ENCODE results near the gene DCTPP1.

The DCTPP1 gene

GRCh38 chr16:30395155-30395991 lies 34.5 kb downstream of the DCTPP1 start, which contains the start of gene ZNF48:
ZNF48 (plus strand) TSS chr16:30395420; CDS start chr16:30395795, 375 bp downstream.
- H3K27ac ChIP-seq (ENCODE audit: low read depth, low read length), result peak within 1 kb of the TSS; percentile 95
- peak within 1 kb of the TSS; percentile 76 to 99 for H3K4me3 ChIP-seq (ENCODE audit: low read depth in 1 of 2, low read length in 2 of 2)
- H3K9me3 ChIP-seq (ENCODE audit: low read length), result no peaks in the 10 kb centered on the region
- no peaks in the 10 kb centered on the region for H3K27me3 ChIP-seq (ENCODE audit: control insufficient read depth in 1 of 2, insufficient read depth in 2 of 2, low read length in 2 of 2)
- H3K9ac ChIP-seq (ENCODE audit: low read length), result peak within 1 kb of the TSS; percentile 50
- H3K36me3 ChIP-seq (ENCODE audit: insufficient read depth, low read length), result peaks cover 20% of the 10 kb centered on the region
- H3K4me1 ChIP-seq (ENCODE audit: insufficient read depth, low read length), result peaks cover 41% of the 10 kb centered on the region

DNA sequence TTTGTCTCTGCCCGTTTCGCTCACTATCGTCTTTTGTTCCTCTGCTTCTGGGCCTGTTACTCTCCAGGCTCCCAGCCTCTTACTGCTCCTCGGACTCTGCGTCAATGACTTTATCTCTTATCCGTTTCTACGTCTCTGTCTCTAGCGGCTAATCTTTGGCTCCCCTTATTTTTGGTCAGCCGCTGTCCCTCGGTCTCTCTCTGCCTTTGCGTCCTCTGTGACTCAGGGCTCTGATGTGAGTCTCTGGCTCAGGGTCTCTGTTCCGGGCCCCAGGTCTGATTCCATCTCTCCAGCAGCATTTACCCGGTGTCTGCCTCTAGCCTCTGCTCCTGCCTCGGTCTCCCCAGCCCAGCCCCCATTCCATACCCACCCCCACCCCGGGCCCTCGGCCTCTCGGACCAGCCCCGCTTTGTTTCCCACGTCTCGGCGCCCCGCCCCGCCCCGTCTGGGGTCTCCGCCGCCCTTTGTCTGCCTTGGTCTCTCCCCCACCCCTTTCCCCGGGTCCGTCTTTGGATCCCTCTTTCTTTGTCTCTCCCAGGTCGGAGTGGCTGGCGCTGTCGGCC lies 35.2 kb downstream of the DCTPP1 start:
- Histone ChIP-seq H3K27ac (ENCODE audit: low read depth, low read length) (peak overlapping the region; percentile 80), H3K9me3 (ENCODE audit: low read length) (no peaks in the 10 kb centered on the region), H3K36me3 (ENCODE audit: insufficient read depth, low read length) (peaks cover 20% of the 10 kb centered on the region), H3K4me3 (ENCODE audit: low read depth in 1 of 2, low read length in 2 of 2) (peak overlapping the region; percentile 76 to 99), H3K9ac (ENCODE audit: low read length) (peak overlapping the region; percentile 50), H3K27me3 (ENCODE audit: control insufficient read depth in 1 of 2, insufficient read depth in 2 of 2, low read length in 2 of 2) (no peaks in the 10 kb centered on the region), H3K4me1 (ENCODE audit: insufficient read depth, low read length) (peaks cover 37% of the 10 kb centered on the region)

GRCh38 chr16:30383521-30383920 lies 46.3 kb downstream of the DCTPP1 start:
- Histone ChIP-seq H3K27me3 (ENCODE audit: control insufficient read depth in 1 of 2, insufficient read depth in 2 of 2, low read length in 2 of 2) (no peaks in the 10 kb centered on the region), H3K36me3 (ENCODE audit: insufficient read depth, low read length) (peaks cover 5% of the 10 kb centered on the region), H3K27ac (ENCODE audit: low read depth, low read length) (no peak overlapping the region)

GRCh38 chr16:30382111-30382881 lies 47.5 kb downstream of the DCTPP1 start, which contains the start of gene SEPTIN1:
SEPTIN1 (minus strand) TSS chr16:30382561; CDS start chr16:30382542, 19 bp downstream.
- no peak within 1 kb of the TSS for H3K9ac ChIP-seq (ENCODE audit: low read length)
- H3K9me3 ChIP-seq (ENCODE audit: low read length), result no peaks in the 10 kb centered on the region
- H3K27me3 ChIP-seq (ENCODE audit: control insufficient read depth in 1 of 2, insufficient read depth in 2 of 2, low read length in 2 of 2), result no peaks in the 10 kb centered on the region
- no peak within 1 kb of the TSS for H3K27ac ChIP-seq (ENCODE audit: low read depth, low read length)
- H3K4me1 ChIP-seq (ENCODE audit: insufficient read depth, low read length), result peaks cover 7% of the 10 kb centered on the region
- H3K4me3 ChIP-seq (ENCODE audit: low read depth in 1 of 2, low read length in 2 of 2), result no peak within 1 kb of the TSS
- H3K36me3 ChIP-seq (ENCODE audit: insufficient read depth, low read length), result peaks cover 5% of the 10 kb centered on the region

More at GRCh38 chr16:30383521-30383920, 46.3 kb downstream of the DCTPP1 start:
- H3K4me1 ChIP-seq (ENCODE audit: insufficient read depth, low read length), result peaks cover 5% of the 10 kb centered on the region
- H3K9me3 ChIP-seq (ENCODE audit: low read length), result no peaks in the 10 kb centered on the region
- H3K4me3 ChIP-seq (ENCODE audit: low read depth in 1 of 2, low read length in 2 of 2), result no peak overlapping the region
- no peak overlapping the region for H3K9ac ChIP-seq (ENCODE audit: low read length)

GRCh38 chr16:30381291-30382041 lies 48.4 kb downstream of the DCTPP1 start:
- no peak overlapping the region for H3K9ac ChIP-seq (ENCODE audit: low read length)
- H3K27me3 ChIP-seq (ENCODE audit: control insufficient read depth in 1 of 2, insufficient read depth in 2 of 2, low read length in 2 of 2), result no peaks in the 10 kb centered on the region
- H3K36me3 ChIP-seq (ENCODE audit: insufficient read depth, low read length), result peaks cover 5% of the 10 kb centered on the region
- no peak overlapping the region for H3K4me3 ChIP-seq (ENCODE audit: low read depth in 1 of 2, low read length in 2 of 2)
- no peak overlapping the region for H3K27ac ChIP-seq (ENCODE audit: low read depth, low read length)
- peaks cover 12% of the 10 kb centered on the region for H3K4me1 ChIP-seq (ENCODE audit: insufficient read depth, low read length)
- no peaks in the 10 kb centered on the region for H3K9me3 ChIP-seq (ENCODE audit: low read length)

DNA sequence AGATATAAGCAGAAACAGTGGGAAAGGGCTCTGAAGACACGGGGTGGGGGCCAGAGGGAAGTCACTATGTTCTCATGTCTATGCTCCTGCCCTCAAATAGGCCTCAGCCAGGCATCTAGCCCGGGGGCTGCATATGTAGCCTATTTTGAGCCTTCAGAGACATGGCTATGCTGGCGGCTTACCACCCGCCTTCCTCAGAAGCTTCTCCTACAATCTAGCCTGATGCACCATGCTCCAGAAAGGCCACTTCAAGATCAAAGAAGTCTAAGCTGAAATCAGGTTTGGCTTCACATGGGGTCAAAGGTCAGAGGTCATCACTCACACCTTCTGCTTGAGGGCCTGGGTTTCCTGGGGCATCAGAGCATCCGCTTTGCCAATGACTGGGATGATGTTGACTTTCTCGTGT lies 49.0 kb downstream of the DCTPP1 start:
- H3K27me3 ChIP-seq (ENCODE audit: control insufficient read depth in 1 of 2, insufficient read depth in 2 of 2, low read length in 2 of 2), result no peaks in the 10 kb centered on the region
- no peaks in the 10 kb centered on the region for H3K9me3 ChIP-seq (ENCODE audit: low read length)
- peaks cover 5% of the 10 kb centered on the region for H3K36me3 ChIP-seq (ENCODE audit: insufficient read depth, low read length)
- no peak overlapping the region for H3K27ac ChIP-seq (ENCODE audit: low read depth, low read length)
- no peak overlapping the region for H3K9ac ChIP-seq (ENCODE audit: low read length)
- H3K4me1 ChIP-seq (ENCODE audit: insufficient read depth, low read length), result peaks cover 12% of the 10 kb centered on the region
- no peak overlapping the region for H3K4me3 ChIP-seq (ENCODE audit: low read depth in 1 of 2, low read length in 2 of 2)

DNA sequence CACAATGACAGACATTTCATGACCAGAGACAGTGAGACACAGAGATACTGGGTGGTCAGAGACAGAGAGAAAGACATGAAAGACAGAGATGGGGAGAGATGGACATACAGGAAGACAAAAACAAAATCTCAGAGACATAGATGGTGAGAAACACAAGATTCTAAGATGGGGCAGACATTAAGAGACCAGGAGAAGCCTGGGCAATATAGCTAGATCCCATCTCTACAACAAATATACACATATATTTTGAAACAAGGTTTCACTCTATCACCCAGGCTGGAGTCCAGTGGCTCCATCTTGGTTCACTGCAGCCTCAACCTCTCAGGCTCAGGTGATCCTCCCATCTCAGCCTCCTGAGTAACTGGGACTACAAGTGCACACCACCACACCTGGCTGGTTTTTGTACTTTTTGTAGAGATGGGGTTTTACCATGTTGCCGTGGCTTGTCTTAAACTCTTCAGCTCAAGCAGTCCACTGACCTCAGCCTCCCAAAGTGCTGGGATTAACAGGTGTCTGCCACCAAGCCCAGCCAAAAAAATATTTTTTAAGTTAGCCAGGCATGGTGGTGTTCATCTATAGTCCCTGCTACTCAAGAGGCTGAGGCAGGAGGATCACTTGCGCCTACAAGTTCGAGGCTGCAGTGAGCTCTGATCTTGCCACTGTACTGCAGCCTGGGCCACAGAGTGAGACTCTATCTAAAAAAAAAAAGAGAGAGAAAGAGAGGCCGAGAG lies 49.6 kb downstream of the DCTPP1 start:
- H3K4me1 ChIP-seq (ENCODE audit: insufficient read depth, low read length), result peaks cover 12% of the 10 kb centered on the region
- H3K36me3 ChIP-seq (ENCODE audit: insufficient read depth, low read length), result peaks cover 5% of the 10 kb centered on the region
- no peak overlapping the region for H3K9ac ChIP-seq (ENCODE audit: low read length)
- no peaks in the 10 kb centered on the region for H3K9me3 ChIP-seq (ENCODE audit: low read length)
- H3K4me3 ChIP-seq (ENCODE audit: low read depth in 1 of 2, low read length in 2 of 2), result no peak overlapping the region
- no peak overlapping the region for H3K27ac ChIP-seq (ENCODE audit: low read depth, low read length)
- H3K27me3 ChIP-seq (ENCODE audit: control insufficient read depth in 1 of 2, insufficient read depth in 2 of 2, low read length in 2 of 2), result no peaks in the 10 kb centered on the region

DNA sequence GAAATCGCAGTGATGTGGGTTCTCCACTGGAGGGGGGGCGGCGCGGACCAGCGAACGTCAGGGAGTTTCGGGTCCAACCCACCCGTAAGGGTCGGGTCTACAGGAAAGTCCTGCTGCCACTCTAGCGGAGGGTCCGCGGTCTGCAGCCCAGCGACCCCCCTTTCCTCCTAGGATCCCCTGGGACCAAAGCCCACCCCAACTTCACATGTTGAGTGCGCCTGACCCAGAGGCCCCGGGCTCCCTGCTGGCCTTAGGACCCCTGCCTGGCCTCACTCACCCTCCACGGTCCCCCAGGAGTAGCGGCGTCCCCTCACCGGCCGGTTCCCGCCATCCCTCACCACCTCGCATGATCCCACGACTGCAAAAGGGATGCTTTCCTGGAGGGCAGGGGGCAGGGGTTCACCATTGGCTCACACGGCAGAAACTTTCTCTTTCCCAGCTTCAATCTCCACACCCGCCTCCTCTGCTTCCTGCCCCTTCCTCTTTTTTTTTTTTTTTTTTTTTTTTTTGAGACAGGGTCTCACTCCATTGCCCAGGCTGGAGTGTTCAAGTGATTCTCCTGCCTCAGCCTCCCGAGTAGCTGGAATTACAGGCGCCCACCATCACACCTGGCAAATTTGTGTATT lies 50.6 kb downstream of the DCTPP1 start:
- no peaks in the 10 kb centered on the region for H3K27me3 ChIP-seq (ENCODE audit: control insufficient read depth in 1 of 2, insufficient read depth in 2 of 2, low read length in 2 of 2)
- peak overlapping the region; percentile 97 for H3K27ac ChIP-seq (ENCODE audit: low read depth, low read length)
- peak overlapping the region; percentile 53 for H3K9ac ChIP-seq (ENCODE audit: low read length)
- H3K36me3 ChIP-seq (ENCODE audit: insufficient read depth, low read length), result peaks cover 5% of the 10 kb centered on the region
- H3K4me1 ChIP-seq (ENCODE audit: insufficient read depth, low read length), result peaks cover 12% of the 10 kb centered on the region
- no peaks in the 10 kb centered on the region for H3K9me3 ChIP-seq (ENCODE audit: low read length)
- peak overlapping the region; percentile 49 to 93 for H3K4me3 ChIP-seq (ENCODE audit: low read depth in 1 of 2, low read length in 2 of 2)

GRCh38 chr16:30378236-30379157 lies 51.3 kb downstream of the DCTPP1 start:
- H3K36me3 ChIP-seq (ENCODE audit: insufficient read depth, low read length), result peaks cover 5% of the 10 kb centered on the region
- peaks cover 12% of the 10 kb centered on the region for H3K4me1 ChIP-seq (ENCODE audit: insufficient read depth, low read length)
- no peaks in the 10 kb centered on the region for H3K9me3 ChIP-seq (ENCODE audit: low read length)
- peak overlapping the region; percentile 71 for H3K9ac ChIP-seq (ENCODE audit: low read length)
- H3K27me3 ChIP-seq (ENCODE audit: control insufficient read depth in 1 of 2, insufficient read depth in 2 of 2, low read length in 2 of 2), result no peaks in the 10 kb centered on the region
- H3K4me3 ChIP-seq (ENCODE audit: low read depth in 1 of 2, low read length in 2 of 2), result peak overlapping the region; percentile 71 to 93
- H3K27ac ChIP-seq (ENCODE audit: low read depth, low read length), result peak overlapping the region; percentile 100

Data from muscle layer of colon (tissue), 2 donors.